DMS53 (cell line): ENCODE measurements around the gene HHLA2.
"Not testable (repeated sequence)": the region's sequence is repeated elsewhere in the genome, so short reads cannot be mapped to it uniquely, and the experiment has no call there.

Experiments used
- DNase-seq: peaks from one replicate; lab custom pipeline; 2025; lab: John Stamatoyannopoulos, UW

The HHLA2 gene

GRCh38 chr3:108342837-108343486, 46.6 kb downstream of the HHLA2 start:
- no peak for DNase-seq

DNA sequence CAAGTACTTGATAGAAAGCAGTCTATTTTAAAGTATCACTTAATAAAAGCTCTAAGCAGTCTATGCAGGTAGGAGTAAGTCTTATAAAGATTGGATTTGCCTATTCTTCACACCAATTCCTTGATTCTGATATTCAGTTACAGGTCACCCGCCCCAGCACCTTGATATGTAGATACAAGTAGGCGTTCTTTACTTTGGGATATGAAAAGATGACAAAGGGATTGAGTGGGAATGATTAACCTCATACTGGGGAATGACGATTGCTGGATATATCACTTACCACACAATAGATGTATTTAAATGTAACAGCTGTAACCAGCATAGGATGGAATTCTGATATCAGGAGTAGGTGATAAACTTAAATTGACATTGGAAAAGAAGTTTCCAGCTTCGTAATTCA, 47.1 kb downstream of the HHLA2 start:
- DNase-seq, result no peak

DNA sequence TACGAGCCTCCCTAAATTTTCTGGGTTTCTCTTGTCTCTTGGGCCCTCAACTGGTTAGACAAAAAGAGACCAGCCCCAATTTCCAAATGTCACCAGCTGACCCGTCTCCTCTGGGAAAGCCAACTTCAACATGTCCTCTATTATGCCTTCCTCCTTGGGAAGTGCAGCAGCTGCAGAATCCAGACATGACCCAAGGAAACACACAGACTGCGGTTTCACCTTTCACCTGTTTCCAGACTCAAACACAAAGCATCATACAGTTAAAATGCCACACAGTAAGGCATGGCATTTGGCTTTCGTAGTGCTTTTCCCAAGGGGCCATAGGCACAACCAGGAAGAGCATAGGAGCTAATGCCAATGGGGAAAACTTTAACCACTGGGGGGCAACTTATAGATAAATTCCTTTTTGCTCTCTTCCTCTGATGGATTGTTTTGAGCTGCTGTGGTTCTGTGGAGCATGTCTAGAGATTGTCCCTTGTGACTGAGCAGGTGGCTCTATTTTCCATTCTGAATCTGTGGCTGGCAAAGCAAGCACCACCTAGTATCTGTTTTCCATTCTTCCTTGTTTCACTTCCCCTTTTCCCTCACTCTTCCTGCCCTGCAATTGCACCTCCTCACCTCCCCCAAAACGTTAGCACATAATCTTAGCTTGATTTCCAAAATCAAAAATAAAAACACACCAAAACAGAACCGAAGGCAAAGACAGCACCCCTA, 49.3 kb downstream of the HHLA2 start:
- peak; percentile 12 for DNase-seq

- no peak for DNase-seq
These were observed 50.2 kb downstream of the HHLA2 start for GRCh38 chr3:108346301-108347227.

DNA sequence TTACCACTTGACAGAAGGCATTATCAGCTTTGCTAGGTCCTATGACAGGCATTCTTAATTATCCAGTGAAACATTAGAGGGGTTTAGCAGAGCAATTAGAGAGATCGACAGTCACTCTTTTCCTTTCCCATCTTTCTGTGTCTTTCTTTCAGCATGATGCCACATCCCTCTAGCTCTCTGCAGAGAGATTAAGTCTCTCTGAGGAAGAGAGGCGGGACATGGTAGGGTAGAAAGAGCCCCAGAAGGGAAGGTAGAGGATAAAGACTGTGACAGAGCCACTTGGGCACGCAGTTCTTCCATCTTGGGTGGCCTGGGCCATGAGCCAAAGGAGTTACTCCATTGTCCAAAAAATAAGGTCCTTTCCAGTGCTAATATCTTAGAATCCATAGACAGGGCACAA, 55.8 kb downstream of the HHLA2 start:
- no peak for DNase-seq

GRCh38 chr3:108354562-108354961, 58.2 kb downstream of the HHLA2 start:
- DNase-seq, result no peak

- DNase-seq, result no peak
These were observed 60.7 kb downstream of the HHLA2 start for GRCh38 chr3:108357042-108357441.

- no peak for DNase-seq
These were observed 62.7 kb downstream of the HHLA2 start for GRCh38 chr3:108359011-108359410.

- DNase-seq, result no peak
These were observed 79.7 kb downstream of the HHLA2 start for GRCh38 chr3:108376026-108376425.

DNA sequence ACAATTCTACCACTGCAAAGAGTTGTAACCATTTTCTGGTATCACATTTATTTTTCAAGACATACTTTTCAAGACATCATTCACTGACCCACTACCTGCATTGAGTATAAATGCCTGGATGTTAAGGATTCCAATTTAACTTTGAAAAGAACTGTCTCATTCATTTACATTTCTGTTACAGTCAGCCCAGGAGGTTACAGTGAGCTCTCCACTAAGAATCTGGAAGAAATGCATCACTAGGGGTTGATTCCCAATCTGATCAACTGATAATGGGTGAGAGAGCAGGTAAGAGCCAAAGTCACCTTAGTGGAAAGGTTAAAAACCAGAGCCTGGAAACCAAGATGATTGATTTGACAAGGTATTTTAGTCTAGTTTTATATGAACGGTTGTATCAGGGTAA, 81.0 kb downstream of the HHLA2 start:
- no peak for DNase-seq

DNA sequence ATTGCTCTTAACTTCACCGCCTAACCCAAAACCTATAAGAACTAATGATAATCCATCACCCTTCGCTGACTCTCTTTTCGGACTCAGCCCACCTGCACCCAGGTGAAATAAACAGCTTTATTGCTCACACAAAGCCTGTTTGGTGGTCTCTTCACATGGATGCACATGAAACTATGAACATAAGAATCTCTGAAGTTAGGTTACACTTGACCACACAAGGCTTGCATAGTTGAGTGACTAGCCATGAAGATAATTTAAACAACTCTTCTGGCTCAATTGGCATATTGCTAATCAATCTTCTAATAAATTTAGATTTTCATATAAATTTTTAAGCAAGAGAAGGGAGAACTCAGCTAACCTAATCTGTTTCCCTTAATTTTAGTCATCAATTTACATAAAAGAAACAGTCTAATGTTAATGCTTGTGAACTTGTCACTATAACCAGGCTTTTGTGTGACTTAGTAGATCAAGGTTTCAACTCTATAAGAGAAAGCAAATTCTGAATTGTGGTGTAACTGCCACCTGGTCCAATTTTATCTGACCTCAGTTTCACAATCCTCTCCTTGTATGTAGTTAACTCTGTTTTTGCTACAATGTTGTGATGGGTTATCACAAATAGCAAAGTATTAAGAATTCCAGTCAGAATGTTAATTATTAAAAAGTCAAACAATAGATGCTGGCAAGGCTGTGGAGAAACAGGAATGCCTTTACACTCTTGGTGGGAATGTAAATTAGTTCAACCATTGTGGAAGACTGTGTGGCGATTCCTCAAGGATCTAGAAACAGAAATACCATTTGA, 82.0 kb downstream of the HHLA2 start:
- DNase-seq, result no peak

DNA sequence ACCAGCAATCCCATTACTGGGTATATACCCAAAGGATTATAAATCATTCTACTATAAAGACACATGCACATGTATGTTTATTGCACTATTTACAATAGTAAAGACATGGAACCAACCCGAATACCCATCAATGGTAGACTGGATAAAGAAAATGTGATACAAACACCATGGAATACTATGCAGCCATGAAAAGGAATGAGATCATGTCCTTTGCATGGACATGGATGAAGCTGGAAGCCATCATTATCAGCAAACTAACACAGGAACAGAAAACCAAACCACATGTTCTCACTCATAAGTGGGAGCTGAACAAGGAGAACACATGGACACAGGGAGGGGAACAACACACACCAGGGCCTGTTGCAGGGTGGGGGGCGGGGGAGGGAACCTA, 82.6 kb downstream of the HHLA2 start:
- not testable (repeated sequence) for DNase-seq

DNA sequence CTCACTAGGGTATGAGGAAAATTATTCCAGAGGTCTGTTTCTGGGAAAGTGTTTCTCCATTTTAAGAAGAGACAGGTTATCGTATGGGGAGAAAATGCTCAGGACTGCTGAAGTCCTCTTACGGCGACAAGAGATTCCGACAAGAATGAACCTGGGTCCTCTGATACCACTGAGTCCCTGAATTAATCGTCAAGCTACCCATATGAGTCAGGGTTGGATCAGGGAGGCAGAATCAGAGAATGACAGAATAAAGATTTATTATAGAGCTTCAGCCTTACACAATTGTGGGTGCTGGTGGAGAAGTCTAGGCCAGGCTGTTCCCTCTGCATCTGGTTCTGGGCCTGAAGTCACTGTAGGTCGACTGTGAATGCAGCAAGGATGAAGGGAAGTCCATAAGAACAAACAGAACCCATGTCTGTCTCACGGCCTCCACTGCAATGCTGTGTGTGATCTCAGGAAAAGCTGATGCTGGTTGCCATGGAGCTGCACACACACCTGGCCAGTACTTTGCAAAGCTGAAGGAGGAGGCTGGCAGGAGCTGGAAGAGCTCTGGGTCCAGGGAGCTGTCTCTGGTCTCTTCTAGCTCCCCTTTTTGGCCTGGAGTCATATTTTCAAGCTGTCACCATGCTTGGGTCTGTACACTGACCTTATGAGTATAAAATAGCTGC, 83.9 kb downstream of the HHLA2 start:
- peak; percentile 67 for DNase-seq

DNA sequence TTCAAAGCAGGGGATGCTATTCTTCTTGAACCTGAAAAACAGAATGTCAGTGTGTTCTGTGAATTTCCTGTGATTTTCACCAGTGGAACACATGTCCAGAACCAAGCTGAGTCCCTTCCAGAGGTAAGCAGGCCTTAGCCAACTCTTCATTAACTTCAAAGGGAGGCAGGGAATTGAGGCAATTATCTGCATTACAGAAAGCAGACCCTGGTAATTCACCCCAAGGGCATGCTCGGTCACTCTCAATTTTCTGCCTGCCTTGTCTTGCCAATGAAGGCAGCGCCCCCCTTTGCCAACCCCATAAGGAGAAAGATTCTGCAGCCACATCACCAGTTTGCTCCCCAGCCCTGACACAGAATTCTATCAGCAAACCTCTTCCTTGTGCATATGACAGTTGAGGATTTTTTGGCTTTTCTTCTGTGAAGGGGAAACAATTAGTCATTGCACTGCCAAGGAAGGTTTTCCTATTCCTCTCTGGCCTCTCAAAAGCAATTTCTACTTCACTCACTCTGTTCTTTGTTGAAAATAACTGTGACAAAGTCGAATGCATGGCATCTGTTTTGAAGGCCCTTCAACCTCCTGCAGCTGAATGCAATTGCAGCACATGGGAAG, 85.3 kb downstream of the HHLA2 start:
- no peak for DNase-seq

GRCh38 chr3:108383306-108383705, 87.0 kb downstream of the HHLA2 start:
- peak; percentile 2 for DNase-seq

- DNase-seq, result peak; percentile 43
These were observed 90.7 kb downstream of the HHLA2 start for GRCh38 chr3:108387063-108387462.

- DNase-seq, result no peak
These were observed 92.1 kb downstream of the HHLA2 start for GRCh38 chr3:108388136-108389132.

GRCh38 chr3:108389372-108389771, 93.0 kb downstream of the HHLA2 start:
- DNase-seq, result no peak

DNA sequence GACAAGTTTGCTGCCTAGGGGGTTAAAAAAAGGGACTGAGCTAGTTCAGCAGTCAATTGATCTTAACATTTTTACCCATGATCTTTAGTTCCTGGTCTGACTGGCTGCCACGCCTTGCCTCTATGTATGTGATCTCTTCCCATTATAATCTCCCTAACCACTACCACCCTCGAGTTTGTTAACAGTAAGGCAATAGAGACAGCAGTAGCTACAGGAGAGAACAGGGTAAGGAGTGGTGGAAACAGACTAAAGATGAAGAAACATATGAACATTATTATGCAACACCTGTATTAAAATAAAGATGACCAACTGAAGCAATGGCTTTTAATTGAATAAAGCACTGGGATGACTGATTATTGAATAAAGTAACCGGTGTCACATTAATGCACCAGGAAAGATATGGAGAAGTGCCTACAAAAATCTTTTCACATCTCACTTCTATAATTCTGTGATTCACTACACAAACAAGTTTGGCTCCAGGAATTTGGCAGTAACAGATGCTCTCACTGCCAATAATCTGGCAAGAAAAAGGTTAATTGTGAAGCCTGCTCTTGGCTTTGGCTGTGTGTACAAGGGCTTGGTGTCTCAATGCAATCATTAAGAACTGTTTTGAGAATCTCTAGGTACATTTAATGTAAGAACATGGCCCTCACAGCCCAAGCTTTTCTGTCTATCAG, 95.7 kb downstream of the HHLA2 start:
- DNase-seq, result no peak
